ENCODE results near the gene PLG. TPM values are rescaled to one million over a fixed set of nuclear protein-coding genes. Genes with fewer than 3 reads are reported as not detected.

Gene PLG
- total and polyA plus RNA-seq, 2 of the 4 experiments (the other 2 are of a cell fraction): not detected

- CTCF ChIA-PET: no interaction called here
- Histone ChIP-seq H3K9me1 (ENCODE audit: insufficient read depth, low read length) (no peaks in the 10 kb centered on the region), H3K4me3 (ENCODE audit: insufficient read depth, low read depth, low read length) (no peak overlapping the region), H2BK5ac (ENCODE audit: low read depth, low read length, poor library complexity, severe bottlenecking) (no peak overlapping the region), H3K18ac (ENCODE audit: low read depth, low read length) (no peak overlapping the region), H2BK120ac (ENCODE audit: low read depth, low read length) (no peak overlapping the region), H4K5ac (ENCODE audit: low read depth, low read length) (no peak overlapping the region), H3K4ac (ENCODE audit: low read depth, low read length) (no peak overlapping the region), H2AK9ac (replicated peaks; ENCODE audit: low read depth, low read length, poor library complexity) (no peak overlapping the region), H2BK15ac (ENCODE audit: low read depth, low read length) (no peak overlapping the region), H3K79me1 (ENCODE audit: low read depth in 1 of 2, low read length in 2 of 2) (no peaks in the 10 kb centered on the region), H3K4me1 (ENCODE audit: control insufficient read depth, insufficient read depth, low read length) (no peaks in the 10 kb centered on the region), H4K20me1 (ENCODE audit: insufficient read depth, low read length) (no peaks in the 10 kb centered on the region), H3K14ac (replicated peaks; ENCODE audit: low read depth, low read length) (no peak overlapping the region), H3K9ac (ENCODE audit: low read depth, low read length) (no peak overlapping the region), H4K8ac (ENCODE audit: low read depth in 2 of 2, low read length in 2 of 2) (no peak overlapping the region), H3K27me3 (ENCODE audit: control insufficient read depth, insufficient read depth, low read length) (no peaks in the 10 kb centered on the region), H3K56ac (ENCODE audit: extremely low read depth, insufficient read depth, low read length) (no peak overlapping the region), H3K23ac (ENCODE audit: low read depth, low read length) (no peak overlapping the region), H3K9me3 (ENCODE audit: control insufficient read depth, insufficient read depth, low read length) (peaks cover 14% of the 10 kb centered on the region), H2AK5ac (ENCODE audit: low read depth, low read length) (no peak overlapping the region), H3K4me2 (ENCODE audit: low read depth, low read length) (no peak overlapping the region), H2BK20ac (ENCODE audit: low read depth, low read length) (no peak overlapping the region), H3K36me3 (ENCODE audit: control insufficient read depth, insufficient read depth, low read length) (no peaks in the 10 kb centered on the region), H4K91ac (ENCODE audit: insufficient read depth, low read depth, low read length) (no peak overlapping the region), H2AFZ (replicated peaks; ENCODE audit: low read length, poor library complexity) (no peak overlapping the region), H3K27ac (ENCODE audit: insufficient read depth, low read length) (no peak overlapping the region)
- WGBS, 2 experiments (ENCODE audit: extremely low coverage in 2 of 2, insufficient read length in 1 of 2): 27% methylated on average over 5 of the region's 5 CpGs; no CpG with 5 or more reads in 1 of the 2 experiments
- in situ Hi-C loops (cut with MboI; ENCODE audit: low sequenced_read_pairs) (no loop called here), intact Hi-C loops (cut with micrococcal nuclease) (no loop called here), dilution Hi-C loops (cut with HindIII; ENCODE audit: low sequenced_read_pairs, unreplicated experiment) (no loop called here)
- TF ChIP-seq FOS (IDR thresholded peaks at IDR 0.05; ENCODE audit: low read depth, low read length) (no peak), POLR2A (IDR thresholded peaks at IDR 0.05; ENCODE audit: low read depth, low read length) (no peak), RAD21 (IDR thresholded peaks at IDR 0.05; ENCODE audit: low read length) (no peak), USF2 (IDR thresholded peaks at IDR 0.05; ENCODE audit: low read depth, low read length) (no peak), CTCF (conservative IDR thresholded peaks at IDR 0.05; ENCODE audit: low read depth, low read length) (no peak), MAZ (IDR thresholded peaks at IDR 0.05; ENCODE audit: borderline replicate concordance, low read depth, low read length) (no peak), BHLHE40 (IDR thresholded peaks at IDR 0.05; ENCODE audit: low read depth, low read length) (no peak), MXI1 (IDR thresholded peaks at IDR 0.05; ENCODE audit: borderline replicate concordance, low read depth, low read length) (no peak), MAFK (IDR thresholded peaks at IDR 0.05; ENCODE audit: low read depth, low read length) (no peak), CHD1 (IDR thresholded peaks at IDR 0.05; ENCODE audit: low read depth, low read length) (no peak), SMC3 (IDR thresholded peaks at IDR 0.05; ENCODE audit: low read depth, low read length) (no peak), CEBPB (IDR thresholded peaks at IDR 0.05; ENCODE audit: low read depth, low read length) (no peak), NFE2L2 (IDR thresholded peaks at IDR 0.05; ENCODE audit: low read depth, low read length) (no peak), RCOR1 (IDR thresholded peaks at IDR 0.05; ENCODE audit: insufficient replicate concordance, low read length) (no peak)
- ATAC-seq (ENCODE audit: low read depth): no peak
- no TSS peak for BruUV-seq (replicated peaks)
- POLR2A ChIA-PET (ENCODE audit: unreplicated experiment): no interaction called here
- no peak for DNase-seq
Observed at GRCh38 chr6:160750276-160750689, 48.2 kb downstream of the PLG start.

Data from IMR-90 (cell line).